Activated naive CD8-positive, alpha-beta T cell treated with anti-CD3 and anti-CD28 coated beads, Interleukin-2, amount 50 U/mL, for 24 hours (primary cell): ENCODE measurements around the gene SSNA1.

Experiments used
- ATAC-seq: fragments of 150-1000 bp; cut with Tn5 transposase; one replicate; pipeline ENCODE4 v1.10.0; 2021
- DNase-seq: peaks from one replicate; pipeline ENCODE4 v3.0.0; 2021
- H3K27ac Mint-ChIP-seq: one replicate; pipeline ENCODE4 v1.8.0; 2021; ENCODE audit warnings: mild to moderate bottlenecking, mixed read lengths
- H3K27me3 Mint-ChIP-seq: one replicate; pipeline ENCODE4 v1.8.0; 2021; ENCODE audit warnings: mixed read lengths
- H3K36me3 Mint-ChIP-seq: one replicate; pipeline ENCODE4 v1.8.0; 2021; ENCODE audit warnings: low read depth, mixed read lengths
- H3K4me1 Mint-ChIP-seq: one replicate; pipeline ENCODE4 v1.8.0; 2021; ENCODE audit warnings: mixed read lengths
- H3K4me3 Mint-ChIP-seq: one replicate; pipeline ENCODE4 v1.8.0; 2021; ENCODE audit warnings: mild to moderate bottlenecking, moderate library complexity, mixed read lengths
- H3K9me3 Mint-ChIP-seq: one replicate; pipeline ENCODE4 v1.8.0; 2021; ENCODE audit warnings: mixed read lengths

Gene SSNA1

DNA sequence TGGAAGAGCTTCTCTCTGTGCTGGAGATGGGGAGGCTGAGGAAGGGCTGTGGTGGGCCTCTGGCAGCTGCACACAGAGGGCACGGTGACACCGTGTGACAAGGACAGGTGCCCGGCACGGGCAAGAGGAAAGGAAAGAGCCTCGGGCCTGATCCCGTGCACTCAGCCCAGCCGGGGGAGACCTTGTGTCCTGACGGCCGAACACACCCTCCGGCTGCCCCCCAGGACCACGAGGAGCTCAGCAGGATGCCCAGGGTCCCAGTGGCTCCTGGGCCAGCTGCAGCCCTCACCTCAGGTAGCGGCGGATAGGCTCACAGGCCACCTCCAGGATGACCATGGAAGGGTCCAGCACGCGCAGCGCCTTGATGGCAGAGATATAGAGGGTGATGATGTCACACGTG, 5.6 kb upstream of the SSNA1 start:
- no peak for ATAC-seq

DNA sequence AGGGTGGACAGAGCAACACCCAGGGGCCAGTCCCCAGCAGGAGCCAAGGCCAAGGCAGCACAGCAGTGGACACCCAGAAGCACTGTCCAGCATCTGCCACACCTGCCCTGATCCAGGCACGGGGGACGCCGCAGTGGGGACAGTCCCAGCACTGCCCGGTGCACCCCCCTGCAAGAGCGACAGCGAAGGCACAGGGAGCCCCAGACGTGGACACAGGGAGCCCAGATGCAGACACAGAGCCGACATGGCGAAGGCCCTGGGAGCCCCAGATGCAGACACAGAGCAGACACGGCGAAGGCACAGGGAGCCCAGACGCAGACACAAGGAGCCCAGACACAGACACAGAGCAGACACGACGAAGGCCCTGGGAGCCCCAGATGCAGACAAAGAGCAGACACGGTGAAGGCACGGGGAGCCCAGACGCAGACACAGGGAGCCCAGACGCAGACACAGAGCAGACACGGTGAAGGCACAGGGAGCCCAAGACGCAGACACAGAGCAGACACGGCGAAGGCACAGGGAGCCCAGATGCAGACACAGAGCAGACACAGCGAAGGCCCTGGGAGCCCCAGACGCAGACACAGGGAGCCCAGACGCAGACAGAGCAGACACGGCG, 4.4 kb upstream of the SSNA1 start:
- DNase-seq = no peak
- ATAC-seq = no peak
- Mint-ChIP-seq H3K27me3 (no peaks in the 10 kb centered on the region), H3K4me1 (peaks cover 21% of the 10 kb centered on the region), H3K9me3 (no peaks in the 10 kb centered on the region), H3K4me3 (no peak overlapping the region), H3K27ac (no peak overlapping the region), H3K36me3 (peaks cover 11% of the 10 kb centered on the region)

More for the DNA sequence above, 5.6 kb upstream of the SSNA1 start:
- peaks cover 10% of the 10 kb centered on the region for H3K36me3 Mint-ChIP-seq
- H3K27ac Mint-ChIP-seq = no peak overlapping the region
- peaks cover 17% of the 10 kb centered on the region for H3K4me1 Mint-ChIP-seq
- no peaks in the 10 kb centered on the region for H3K9me3 Mint-ChIP-seq
- H3K4me3 Mint-ChIP-seq = no peak overlapping the region
- DNase-seq = no peak
- H3K27me3 Mint-ChIP-seq = no peaks in the 10 kb centered on the region

DNA sequence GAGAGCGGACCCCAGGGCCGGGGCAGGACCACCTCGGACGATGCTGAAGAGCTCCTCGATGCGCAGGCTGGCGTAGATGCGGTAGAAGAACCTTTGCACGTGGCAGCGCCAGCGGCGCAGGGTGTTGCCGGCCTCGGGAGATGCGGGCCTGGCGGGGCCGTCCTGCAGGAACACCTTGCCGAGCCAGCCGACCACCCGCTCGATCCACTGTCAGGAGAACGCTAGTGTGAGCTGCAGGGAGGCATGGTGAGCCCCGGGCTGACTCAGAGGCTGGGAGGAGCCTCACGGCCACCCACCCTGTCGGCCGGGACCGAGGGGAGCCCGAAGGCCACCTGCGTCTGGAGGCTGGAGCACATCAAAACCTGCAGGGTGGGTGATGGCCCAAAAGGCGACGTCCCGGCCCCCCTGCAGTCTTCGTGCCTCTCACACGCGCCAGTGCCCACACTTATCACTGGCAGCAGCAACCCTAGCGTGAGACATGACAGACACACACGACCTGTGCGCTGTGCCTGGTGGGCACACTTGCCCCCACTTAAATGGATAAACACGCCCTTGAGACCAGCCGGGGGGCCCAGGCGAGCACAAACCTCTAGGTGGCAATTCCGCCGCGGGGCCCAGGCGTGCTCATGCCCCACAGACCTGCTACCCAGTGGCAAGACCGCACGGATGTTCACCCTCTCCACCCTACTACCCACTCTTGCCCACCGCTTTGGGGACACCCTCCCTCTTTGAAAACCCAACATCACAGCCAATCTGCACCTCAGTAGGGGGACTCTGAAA, 3.4 kb upstream of the SSNA1 start:
- H3K9me3 Mint-ChIP-seq = no peaks in the 10 kb centered on the region
- H3K4me3 Mint-ChIP-seq = no peak overlapping the region
- no peak overlapping the region for H3K27ac Mint-ChIP-seq

DNA sequence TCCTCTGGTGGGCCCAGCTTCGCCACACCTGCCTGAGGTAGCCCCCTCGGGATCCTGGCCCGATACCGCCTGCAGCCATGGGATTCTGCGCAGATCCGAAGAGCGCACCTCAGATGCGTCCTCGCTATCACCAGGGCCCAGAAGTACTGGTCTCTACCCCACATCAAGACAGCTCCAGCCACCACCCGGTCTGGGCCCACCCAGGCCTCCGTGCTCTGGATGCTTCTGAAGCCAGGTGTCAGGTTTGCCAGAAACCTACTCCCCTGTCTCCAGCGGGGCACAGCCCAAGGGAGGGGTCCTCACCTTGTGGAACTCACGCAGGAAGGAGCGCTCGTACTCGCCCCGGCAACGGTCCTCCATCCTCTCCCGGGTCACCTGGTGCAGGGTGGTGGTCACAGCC, 2.6 kb upstream of the SSNA1 start:
- Mint-ChIP-seq H3K27ac (no peak overlapping the region), H3K4me3 (no peak overlapping the region), H3K36me3 (peaks cover 13% of the 10 kb centered on the region), H3K9me3 (no peaks in the 10 kb centered on the region), H3K4me1 (peaks cover 37% of the 10 kb centered on the region), H3K27me3 (no peaks in the 10 kb centered on the region)
- DNase-seq (no peak), ATAC-seq (no peak)

More for the DNA sequence above, 3.4 kb upstream of the SSNA1 start:
- Mint-ChIP-seq H3K36me3 (peaks cover 9% of the 10 kb centered on the region), H3K27me3 (no peaks in the 10 kb centered on the region), H3K4me1 (peaks cover 31% of the 10 kb centered on the region)
- ATAC-seq (no peak), DNase-seq (no peak)

DNA sequence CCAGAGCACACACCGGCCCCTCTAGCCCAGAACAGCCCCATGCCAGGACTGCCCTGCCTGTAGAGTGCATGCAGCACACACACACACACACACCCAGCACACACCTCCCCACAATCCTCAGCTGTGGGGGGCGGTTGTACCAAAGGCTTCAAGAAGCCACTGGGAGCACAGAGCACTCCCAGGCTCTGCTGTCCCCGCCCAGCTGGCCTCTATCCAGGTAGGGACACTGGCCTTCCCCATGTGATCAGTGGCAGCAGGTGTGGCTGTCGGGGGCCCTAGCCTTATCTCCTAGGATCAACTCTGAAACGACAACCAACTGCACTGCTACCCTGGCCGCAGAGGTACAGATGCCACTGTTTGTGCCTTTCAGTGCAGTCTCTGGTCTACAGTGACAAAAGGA, 2.1 kb upstream of the SSNA1 start:
- DNase-seq = no peak
- H3K27ac Mint-ChIP-seq = no peak overlapping the region
- no peaks in the 10 kb centered on the region for H3K9me3 Mint-ChIP-seq
- peaks cover 15% of the 10 kb centered on the region for H3K36me3 Mint-ChIP-seq
- ATAC-seq = no peak
- H3K4me1 Mint-ChIP-seq = peaks cover 38% of the 10 kb centered on the region
- no peaks in the 10 kb centered on the region for H3K27me3 Mint-ChIP-seq
- H3K4me3 Mint-ChIP-seq = peak overlapping the region; percentile 92

DNA sequence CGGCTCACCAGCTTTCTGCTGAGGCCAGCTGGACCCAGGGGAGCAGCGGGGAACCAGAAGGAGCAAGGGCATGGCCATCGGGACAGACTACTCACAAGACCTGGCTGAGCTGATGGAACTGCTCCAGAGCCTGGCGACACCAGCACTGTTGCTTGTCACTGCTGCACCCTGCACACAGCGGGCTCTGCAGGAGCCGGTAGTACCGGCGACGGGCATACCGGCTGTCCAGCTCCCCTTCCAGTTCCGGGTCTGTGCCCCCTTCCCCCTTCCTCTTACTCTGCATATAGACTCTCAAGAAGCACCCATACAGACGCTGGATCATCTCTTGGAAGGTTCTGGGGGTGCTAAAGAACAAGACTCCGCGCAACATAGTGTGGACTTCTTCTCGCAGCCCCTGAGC, 1.1 kb upstream of the SSNA1 start:
- Mint-ChIP-seq H3K27ac (peak overlapping the region; percentile 89), H3K4me3 (peak overlapping the region; percentile 92), H3K36me3 (peaks cover 11% of the 10 kb centered on the region), H3K27me3 (no peaks in the 10 kb centered on the region), H3K9me3 (no peaks in the 10 kb centered on the region), H3K4me1 (peaks cover 38% of the 10 kb centered on the region)
- no peak for DNase-seq
- no peak for ATAC-seq

DNA sequence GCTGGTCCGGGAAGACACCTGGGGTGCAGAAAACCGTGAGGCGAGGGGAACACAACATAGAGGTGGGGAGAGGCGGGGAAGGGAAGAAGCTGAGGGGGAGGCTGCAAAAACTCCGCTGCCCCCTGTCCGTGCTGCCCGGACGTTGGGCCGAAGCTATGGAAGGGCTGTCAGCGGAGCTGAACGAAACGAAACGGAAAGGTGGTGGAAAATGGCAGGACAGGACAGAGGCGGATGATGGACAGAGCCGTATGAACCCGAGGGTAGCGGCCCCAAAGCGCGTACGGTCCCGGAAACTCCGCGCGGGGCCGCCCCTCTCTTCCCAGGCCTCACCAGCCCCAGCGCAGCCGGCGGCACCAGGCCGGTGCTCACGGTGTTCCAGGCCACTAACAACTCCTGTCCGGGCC, 388 bp upstream of the SSNA1 start:
- Mint-ChIP-seq H3K4me3 (peak overlapping the region; percentile 92), H3K9me3 (no peaks in the 10 kb centered on the region), H3K27ac (peak overlapping the region; percentile 89), H3K4me1 (peaks cover 38% of the 10 kb centered on the region), H3K36me3 (peaks cover 11% of the 10 kb centered on the region), H3K27me3 (no peaks in the 10 kb centered on the region)
- DNase-seq = no peak
- no peak for ATAC-seq

DNA sequence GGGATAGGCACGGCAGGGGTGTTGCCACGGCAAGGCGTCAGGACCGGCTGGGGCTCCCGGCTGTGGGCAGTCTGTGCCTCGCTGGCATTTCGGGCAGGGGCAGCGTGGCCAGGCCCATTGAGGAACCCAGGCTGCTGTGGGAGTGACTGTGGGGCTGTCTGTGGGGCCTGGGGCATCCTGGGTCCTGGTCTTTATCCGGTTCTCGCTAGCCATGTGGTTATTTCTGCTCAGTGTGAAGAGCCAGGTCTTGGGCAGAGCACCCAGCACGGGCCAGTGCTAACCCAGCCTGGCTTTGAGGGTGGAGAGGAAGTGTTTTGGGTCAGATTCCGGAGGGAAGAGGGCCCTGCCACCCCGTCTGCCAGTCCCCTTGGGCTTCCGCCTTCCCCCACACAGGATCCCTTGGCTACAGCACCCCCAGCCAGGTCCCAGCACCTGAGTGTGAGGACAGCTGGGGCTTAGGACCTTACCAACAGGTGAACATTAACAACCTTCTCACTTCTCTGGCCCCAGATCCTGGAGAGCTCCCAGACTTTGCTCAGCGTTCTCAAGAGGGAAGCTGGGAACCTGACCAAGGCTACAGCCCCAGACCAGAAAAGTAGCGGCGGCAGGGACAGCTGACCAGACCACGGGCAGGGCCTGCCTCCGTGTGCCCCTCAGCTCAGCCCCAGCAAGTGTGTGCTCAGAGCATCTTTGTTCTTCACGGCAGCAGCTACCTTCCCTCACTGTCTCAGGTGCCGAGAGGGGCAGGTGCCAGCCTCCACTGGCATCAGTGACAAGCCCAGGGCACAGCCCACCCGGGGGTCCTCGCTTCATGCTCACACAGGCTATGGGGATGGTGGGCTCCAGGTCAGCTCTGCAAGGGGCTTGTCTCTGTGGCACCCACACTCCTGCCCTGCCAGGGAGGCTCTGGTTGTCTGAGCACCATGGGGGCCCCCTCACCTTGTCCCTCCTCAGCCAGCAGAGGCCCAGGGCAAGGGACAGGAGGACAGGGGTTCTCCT, 1.1 kb downstream of the SSNA1 start:
- peaks cover 38% of the 10 kb centered on the region for H3K4me1 Mint-ChIP-seq
- peak; percentile 2 for ATAC-seq
- H3K27me3 Mint-ChIP-seq = no peaks in the 10 kb centered on the region
- peak overlapping the region; percentile 92 for H3K4me3 Mint-ChIP-seq
- no peaks in the 10 kb centered on the region for H3K9me3 Mint-ChIP-seq
- peak overlapping the region; percentile 91 for H3K27ac Mint-ChIP-seq
- peaks cover 7% of the 10 kb centered on the region for H3K36me3 Mint-ChIP-seq
- DNase-seq = no peak

DNA sequence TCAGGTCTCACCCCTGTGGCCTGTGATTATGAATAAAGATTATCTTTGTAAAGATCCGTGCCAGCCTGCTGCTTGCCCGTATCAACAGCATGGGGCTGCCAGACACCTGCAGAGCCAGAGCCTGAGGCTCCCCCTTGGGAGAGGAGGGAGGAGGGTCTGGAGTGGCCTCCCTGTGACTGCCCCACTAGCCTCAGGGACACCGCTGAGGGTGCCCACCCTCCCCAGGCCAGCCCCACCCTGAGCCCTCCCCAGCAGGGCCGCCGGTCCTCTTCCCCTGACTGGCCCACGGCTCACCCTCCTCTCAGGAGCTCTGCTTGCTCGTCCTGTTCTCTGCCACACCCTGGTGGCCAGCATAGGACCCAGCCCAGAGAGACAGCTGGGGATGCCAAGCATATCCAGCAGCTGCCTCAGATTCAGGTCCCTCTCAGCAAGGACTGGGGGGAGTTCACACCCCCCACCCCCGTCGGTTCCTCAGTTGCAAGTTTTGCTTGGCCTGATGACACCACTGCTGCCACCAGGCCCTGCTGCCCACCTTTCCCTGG, 1.9 kb downstream of the SSNA1 start:
- Mint-ChIP-seq H3K4me1 (peaks cover 38% of the 10 kb centered on the region), H3K27me3 (no peaks in the 10 kb centered on the region), H3K36me3 (peaks cover 7% of the 10 kb centered on the region), H3K4me3 (peak overlapping the region; percentile 92), H3K27ac (no peak overlapping the region), H3K9me3 (no peaks in the 10 kb centered on the region)
- DNase-seq (no peak), ATAC-seq (no peak)

DNA sequence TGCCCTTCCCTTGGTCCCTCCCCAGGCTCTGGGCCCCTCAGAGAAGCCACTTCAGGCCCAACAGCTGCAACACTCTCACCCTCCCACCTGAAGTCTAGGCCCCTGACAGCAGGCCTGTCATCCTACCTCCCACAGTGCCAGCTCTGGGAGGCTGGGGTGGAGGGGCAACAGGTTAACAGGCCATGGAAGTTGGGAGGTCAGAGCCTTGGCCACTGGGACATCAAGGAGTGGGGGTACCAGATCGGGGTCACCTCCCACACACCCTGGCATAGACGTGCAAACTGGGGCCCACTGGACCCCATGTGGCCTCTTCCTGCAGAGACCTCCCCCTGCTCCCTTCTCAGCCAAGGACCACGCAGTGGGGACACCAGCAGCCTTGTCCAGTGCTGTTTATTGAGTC, 2.8 kb downstream of the SSNA1 start:
- H3K4me1 Mint-ChIP-seq = peaks cover 36% of the 10 kb centered on the region
- H3K9me3 Mint-ChIP-seq = no peaks in the 10 kb centered on the region
- H3K27ac Mint-ChIP-seq = no peak overlapping the region
- H3K27me3 Mint-ChIP-seq = no peaks in the 10 kb centered on the region
- DNase-seq (no peak), ATAC-seq (no peak)
- no peak overlapping the region for H3K4me3 Mint-ChIP-seq
- H3K36me3 Mint-ChIP-seq = peaks cover 7% of the 10 kb centered on the region

DNA sequence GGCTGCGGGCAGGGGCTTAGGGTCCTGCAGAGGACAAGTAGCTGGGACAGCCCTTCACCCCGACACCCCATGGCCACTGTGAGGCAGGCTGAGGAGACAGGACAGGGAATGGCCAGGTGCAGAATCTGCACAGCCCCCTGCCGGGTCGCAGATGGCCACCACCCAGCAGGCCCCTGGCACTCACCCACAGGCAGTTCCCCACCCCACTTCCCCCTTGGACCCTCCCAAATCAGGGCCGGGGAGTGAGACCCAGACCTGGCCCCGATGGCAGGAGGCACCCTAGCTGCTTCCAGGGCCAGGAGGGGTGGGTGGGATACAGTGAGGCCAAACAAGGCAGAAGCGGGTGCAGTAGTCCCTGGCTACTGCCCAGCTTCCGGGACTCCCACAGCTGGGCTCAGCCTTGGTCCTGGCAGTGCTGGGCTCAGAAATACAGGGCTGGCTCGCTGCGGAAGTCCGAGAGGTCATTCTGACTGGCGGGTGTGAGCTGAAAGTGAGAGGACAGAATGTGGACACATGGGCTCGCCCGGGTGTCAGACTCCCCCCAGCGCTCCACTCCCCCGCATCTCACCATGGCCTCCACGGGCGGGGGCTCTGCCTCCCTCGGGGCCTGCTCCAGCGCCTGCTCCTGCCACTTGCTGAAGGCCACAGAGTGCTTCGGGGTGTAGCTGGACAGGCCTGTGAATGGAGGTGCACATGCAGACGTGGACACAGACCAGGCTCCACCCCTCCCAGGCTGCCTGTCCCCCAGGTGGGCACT, 3.4 kb downstream of the SSNA1 start:
- no peak for DNase-seq
- Mint-ChIP-seq H3K4me1 (peaks cover 30% of the 10 kb centered on the region), H3K4me3 (no peak overlapping the region), H3K36me3 (peaks cover 7% of the 10 kb centered on the region), H3K27me3 (no peaks in the 10 kb centered on the region), H3K9me3 (no peaks in the 10 kb centered on the region), H3K27ac (no peak overlapping the region)
- ATAC-seq = no peak

DNA sequence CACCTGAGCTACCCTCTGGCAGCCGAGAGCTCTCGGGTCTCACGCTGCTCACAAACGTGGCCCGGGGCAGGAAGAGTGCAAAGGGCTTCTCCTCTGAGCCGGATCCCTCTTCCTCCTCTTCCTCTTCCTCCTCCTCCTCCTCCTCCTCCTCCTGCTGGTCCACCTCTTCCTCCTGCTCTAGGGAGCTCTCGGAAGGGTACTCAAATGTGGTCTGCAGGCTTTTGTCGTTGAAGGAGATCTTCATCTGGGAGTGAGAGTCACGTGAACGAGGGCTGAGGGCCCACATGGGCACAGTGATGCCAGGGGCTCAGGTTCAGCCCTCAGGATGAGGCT, 3.9 kb downstream of the SSNA1 start:
- H3K27ac Mint-ChIP-seq = no peak overlapping the region
- no peaks in the 10 kb centered on the region for H3K27me3 Mint-ChIP-seq
- H3K4me1 Mint-ChIP-seq = peaks cover 25% of the 10 kb centered on the region
- H3K4me3 Mint-ChIP-seq = no peak overlapping the region
- H3K36me3 Mint-ChIP-seq = peaks cover 7% of the 10 kb centered on the region
- DNase-seq = no peak
- ATAC-seq = no peak
- no peaks in the 10 kb centered on the region for H3K9me3 Mint-ChIP-seq

DNA sequence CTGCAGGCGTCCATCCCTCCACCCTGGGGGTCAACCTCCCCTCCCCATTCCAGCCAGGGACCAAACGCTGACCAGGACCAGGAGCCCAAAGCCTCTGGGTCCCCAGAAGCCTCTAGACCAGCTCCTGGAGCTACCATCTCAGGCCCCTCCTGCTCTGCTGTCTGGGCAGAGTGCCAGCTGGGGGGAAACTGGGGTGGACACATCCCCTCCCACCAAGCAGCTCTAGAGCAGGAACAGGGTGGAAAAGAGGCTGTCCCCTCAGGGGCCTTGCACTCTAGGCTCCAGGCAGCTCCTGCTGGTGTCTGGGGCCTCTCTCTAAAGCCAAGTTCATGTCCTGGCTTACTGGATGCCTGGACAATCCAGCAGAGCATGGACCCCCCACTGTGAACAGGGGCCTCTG, 4.4 kb downstream of the SSNA1 start:
- H3K36me3 Mint-ChIP-seq = peaks cover 7% of the 10 kb centered on the region
- H3K27me3 Mint-ChIP-seq = no peaks in the 10 kb centered on the region
- H3K4me1 Mint-ChIP-seq = peaks cover 21% of the 10 kb centered on the region
- DNase-seq = no peak
- H3K27ac Mint-ChIP-seq = no peak overlapping the region
- no peak overlapping the region for H3K4me3 Mint-ChIP-seq
- H3K9me3 Mint-ChIP-seq = no peaks in the 10 kb centered on the region
- ATAC-seq = no peak

DNA sequence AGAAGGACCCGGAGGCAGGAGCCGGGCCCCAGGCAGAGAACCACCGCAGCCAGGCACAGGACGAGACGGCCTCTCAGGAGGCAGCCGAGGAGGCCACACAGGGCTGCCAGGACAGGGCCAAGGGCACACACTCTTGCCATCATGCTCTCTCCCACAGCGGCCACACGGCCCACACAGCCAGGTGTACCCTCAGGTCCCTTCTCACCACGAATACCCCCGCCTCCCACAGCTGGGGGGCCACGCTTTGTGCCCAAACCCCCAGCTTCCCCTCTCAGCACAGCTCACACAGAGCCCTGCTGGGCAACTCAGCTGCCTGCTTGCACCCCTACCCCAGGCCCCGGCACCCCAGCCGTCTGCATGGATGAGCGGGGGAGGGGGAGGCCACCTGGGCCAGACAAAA, 5.3 kb downstream of the SSNA1 start:
- Mint-ChIP-seq H3K36me3 (peaks cover 7% of the 10 kb centered on the region), H3K4me3 (no peak overlapping the region), H3K27ac (no peak overlapping the region), H3K27me3 (no peaks in the 10 kb centered on the region), H3K9me3 (no peaks in the 10 kb centered on the region), H3K4me1 (peaks cover 19% of the 10 kb centered on the region)
- DNase-seq = no peak
- ATAC-seq = no peak
